Measurements from ENCODE around the gene AZIN2.
"Not testable (repeated sequence)": the region's sequence is repeated elsewhere in the genome, so short reads cannot be mapped to it uniquely, and the experiment has no call there.

AZIN2 gene

DNA sequence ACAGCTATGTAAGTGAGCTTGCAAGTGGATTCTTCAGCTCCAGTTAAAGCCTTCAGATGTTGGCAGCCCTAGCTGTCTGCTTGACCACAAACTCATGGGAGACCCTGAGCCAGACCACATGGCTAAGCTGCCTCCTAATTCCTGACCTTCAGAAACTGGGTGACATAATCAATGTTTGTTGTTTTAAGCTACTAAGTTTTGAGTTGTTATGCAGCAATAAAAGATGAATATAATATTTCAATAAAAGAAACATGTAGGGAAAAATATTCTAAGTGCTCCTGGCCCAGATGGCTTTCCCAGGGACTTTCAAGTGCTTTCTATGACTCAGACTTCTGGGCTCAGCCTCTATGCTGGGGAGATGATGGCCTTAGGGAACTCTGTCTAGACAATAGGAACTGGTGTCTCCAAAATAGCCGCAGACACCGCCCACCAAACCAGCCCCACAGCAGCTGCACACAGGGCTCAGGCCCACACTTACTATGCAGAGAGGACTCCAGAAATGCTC, 20.3 kb upstream of the AZIN2 start:
- DNase-seq, result peak; percentile 95

DNA sequence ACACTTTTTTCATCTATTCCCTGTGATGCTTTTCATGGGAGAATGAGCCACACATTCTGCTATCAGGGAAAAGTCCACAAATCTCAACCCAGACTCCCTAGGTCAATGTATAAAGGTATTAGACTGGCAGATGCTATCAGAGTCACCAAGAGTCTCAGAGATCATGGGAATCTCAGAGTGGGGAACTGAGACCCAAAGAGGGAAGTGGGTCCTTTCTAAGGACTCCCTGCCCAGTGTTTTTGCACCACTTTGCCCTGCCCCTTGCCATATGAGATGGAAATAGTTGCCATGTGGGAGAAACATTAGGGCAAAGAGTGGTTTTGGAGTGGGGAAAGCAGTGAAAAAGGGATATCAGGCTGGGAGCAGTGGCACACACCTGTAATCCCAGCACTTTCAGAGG, 19.1 kb upstream of the AZIN2 start:
- no peak for DNase-seq

DNA sequence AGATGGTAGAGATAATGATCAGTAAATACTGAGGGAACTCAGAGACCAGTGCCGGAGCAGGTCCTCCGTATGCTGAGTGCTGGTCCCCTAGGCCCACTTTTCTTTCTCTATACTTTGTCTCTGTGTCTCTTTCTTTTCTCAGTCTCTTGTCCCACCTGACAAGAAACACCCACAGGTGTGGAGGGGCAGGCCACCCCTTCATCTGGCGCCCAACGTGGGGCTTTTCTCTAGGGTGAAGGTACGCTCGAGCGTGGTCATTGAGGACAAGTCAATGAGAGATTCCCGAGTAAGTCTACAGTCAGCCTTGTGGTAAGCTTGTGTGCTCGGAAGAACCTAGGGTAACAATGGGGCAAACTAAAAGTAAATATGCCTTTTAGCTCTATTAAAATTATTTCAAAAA, 16.7 kb upstream of the AZIN2 start:
- not testable (repeated sequence) for DNase-seq

DNA sequence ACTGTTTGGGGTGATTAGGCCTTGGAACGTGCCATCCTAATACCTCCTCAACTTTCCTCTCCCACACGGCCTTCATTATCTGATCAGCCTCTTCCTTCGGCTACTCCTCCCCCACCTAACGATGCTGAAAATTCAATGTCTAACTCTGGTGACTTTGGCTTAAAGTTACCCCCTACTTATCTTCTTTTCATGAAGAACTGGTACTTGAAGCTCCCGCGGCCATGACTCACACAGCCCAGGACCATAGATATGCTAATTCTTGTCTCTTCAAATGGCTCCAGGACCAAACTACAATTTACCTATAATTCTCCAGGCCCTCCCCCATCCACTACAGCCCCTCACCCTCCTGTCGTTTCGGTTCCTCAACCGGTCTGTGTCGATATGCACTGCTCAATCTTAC, 15.7 kb upstream of the AZIN2 start:
- DNase-seq, result no peak

DNA sequence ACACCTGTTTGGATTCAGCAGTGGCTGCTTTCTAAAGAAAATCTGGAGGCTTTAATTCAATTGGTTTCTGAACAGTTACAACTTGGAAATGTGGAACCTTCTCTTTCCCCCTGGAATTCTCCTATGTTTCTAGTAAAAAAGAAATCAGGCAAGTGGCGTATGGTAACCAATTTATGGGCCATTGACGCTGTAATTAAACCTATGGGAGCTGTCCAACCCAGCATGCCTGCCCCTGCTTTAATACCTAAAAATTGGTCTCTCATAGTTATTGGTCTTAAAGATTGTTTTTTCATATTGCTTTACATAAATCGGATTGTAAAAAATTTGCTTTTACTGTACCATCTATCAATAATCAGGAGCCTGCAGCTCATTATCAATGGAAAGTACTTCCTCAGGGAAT, 14.5 kb upstream of the AZIN2 start:
- not testable (repeated sequence) for DNase-seq

DNA sequence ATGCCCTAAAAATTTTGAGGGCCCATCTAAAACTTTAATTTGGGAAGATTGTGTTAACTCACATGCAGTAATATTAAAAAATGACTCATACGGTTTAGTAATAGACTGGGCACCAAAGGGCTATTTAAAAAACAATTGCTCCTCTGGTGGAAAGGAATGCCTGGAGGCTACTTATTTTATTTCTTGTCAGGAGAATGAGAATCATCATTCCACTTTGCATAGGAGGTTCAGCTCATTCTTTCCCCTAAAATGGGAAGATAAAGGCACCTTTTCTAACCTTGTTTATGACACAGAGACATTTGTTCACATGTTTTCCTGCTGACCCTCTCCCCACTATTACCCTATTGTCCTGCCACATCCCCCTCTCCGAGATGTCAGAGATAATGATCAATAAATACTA, 12.8 kb upstream of the AZIN2 start:
- DNase-seq, result not testable (repeated sequence)

DNA sequence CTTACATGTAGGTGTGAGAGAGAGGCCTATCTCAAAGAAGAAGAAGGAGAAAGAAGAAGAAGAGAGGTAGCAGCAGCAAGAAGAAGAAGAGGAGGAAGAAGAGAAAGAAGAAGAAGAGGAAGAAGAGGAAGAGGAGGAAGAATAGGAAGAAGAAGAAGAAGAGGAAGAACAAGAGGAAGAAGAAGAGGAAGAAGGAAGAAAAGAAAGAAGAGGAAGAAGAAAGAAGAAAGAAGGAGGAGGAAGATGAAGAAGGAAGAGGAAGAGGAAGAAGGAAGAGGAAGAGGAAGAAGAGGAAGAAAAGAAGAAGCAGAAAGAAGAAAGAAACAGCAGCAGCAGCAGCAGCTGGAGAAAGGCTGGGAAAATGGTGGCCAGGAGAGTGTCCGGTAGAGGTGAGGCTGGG, 10.3 kb upstream of the AZIN2 start:
- no peak for DNase-seq

DNA sequence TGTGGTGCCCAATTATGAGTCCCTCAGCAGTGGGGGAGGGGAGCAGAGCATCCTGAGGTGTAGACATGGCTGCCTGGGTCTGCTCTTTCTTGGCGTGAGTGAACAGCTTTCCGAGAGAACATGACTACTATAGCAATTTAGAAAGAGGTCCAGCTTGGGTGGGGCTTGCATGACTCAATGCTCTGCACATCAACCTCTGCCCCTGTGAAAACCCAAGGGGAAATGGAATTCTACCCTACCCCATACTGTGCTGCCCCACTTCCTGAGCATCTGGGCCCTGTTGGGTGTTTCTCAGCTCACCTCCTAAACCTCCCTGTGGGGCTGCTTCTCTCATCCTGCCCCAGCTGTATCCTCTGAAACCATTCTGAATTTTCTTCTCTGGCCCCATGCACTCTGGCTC, 8.2 kb upstream of the AZIN2 start:
- DNase-seq, result peak; percentile 39

DNA sequence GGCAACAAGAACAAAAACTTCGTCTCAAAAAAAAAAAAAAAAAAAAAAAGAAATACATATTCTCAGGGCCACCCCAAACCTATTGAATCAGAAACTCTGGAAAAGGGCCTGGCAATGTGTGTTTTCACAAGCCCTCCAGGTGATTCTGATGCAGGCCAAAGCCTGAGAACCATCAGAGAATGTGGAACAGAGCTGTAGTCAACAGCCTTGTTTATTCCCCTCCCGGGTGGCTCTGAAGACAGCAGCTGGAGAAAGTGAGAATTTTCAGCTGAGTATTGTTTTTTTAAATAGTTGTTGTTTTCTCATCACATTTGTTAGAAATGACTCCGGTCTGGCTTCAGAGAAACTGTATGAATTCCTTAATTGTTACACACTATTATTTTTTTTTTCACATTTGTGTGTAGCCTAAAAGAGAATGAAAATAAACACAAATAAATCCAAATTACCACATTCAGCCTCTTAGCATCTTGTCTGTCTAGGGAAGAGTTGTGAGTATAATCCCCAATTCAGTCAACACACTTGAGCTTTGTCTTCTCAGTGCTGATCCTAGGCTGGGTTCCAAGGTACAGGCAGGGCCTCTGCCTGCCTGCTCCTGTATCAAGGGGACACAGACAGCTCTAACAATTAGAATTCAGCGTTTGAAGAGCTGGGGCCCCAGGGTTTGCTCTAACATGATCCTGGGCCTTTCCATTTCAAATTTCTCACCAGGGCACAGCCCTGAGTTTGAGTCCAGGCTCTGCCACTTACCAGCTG, 6.6 kb upstream of the AZIN2 start:
- DNase-seq, result no peak

DNA sequence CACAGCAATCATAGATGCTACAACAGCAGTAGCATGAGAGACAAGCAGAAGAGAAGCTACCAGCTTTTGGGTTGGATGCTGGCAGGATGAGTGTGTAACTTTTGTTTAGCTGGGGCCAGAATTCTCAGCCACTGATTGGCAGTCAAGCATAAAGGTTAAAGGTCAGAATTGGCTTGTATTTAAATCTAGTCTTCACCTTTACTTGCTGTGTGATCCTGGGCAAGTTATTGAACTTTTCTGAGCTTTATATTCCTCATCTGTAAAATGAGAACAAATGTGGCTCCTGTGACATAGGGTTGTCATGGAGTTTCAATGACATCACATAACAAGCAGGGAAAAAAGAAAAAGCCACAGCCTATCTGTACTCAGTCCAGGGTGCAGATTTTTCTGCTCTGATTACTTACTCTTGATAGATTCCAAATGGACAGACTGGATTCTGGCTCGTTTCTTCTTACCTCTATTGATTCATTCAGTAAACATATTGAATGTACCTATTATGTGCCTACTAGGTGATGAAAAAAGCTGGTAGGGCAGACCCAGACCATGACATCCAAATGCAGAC, 2.8 kb upstream of the AZIN2 start:
- no peak for DNase-seq

DNA sequence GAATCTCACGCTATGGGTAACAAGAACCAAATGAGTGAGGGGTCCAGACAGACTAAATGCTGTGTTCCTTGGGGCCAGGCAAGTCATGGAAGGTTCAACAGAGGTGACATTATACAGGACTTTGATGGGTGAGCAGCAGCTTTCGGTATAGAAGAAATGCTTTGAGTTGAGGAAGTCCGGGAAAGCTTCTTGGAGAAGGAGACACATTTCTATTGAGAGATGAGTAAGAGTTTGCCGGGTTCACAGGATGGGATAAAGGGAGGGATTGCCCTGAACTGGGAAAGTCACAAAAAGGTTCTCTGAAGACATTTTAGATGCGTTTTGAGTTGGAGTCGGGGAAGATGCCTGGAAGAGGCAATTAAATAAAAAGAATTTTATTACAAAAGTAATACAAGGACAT, 580 bp upstream of the AZIN2 start:
- no peak for DNase-seq

DNA sequence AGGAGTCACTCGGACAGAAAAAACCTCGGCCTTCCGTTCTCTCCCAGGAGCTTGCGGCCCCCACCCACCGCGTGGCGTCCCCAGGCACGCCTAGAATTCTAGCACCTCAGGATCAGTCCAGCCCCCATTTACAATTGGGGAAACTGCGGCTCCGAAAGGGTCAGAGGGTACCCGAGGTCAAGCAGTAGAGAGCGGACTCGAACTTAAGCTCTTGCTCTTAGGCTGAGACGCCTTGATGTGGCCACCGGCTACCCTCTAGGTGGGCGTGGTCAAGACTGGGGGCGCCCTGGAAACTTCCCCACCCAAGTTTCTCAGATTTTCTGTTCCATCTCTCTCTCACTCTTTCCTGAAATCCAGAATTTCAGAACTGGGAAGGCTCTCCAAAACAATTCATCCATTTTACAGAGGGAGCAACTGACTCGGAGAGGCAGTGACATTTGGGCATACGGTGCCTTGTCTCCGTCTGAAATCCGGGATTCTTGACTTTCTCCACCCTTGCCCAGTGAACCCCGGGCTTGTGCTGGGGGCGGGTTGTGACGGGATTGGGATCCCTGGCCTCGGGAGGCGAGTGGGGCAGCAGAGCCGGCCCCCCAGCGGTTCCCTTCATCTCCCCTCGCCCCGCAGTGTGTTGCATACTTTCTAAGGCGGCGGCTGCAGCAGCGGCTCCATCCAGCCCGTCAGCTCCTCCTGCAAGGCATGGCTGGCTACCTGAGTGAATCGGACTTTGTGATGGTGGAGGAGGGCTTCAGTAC, 777 bp downstream of the AZIN2 start:
- no peak for DNase-seq

DNA sequence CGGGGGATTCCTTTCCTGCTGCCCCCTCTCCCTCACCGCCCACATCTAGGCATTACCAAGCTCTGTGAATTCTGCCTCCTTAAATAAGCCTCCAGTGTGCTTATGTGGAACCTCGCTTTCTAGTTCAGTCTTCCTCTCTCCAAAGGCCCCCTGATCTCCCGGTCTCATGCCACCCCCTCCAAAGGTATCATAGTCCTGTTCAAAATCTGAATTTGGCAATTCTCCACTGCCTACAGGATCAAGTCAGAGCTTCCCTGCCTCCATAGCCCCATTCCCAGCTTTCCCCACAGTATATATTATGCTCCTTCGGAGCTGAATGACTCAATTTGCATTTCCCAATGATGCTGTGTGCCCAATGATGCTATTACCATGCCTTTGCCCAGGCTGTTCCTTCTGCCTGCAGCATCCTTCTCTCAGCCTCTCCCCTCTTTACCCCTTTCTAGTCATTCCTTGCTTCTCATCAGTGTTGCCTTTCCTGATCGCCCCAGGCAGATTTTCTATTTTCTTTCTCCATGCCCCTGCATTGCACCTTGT, 1.7 kb downstream of the AZIN2 start:
- no peak for DNase-seq

DNA sequence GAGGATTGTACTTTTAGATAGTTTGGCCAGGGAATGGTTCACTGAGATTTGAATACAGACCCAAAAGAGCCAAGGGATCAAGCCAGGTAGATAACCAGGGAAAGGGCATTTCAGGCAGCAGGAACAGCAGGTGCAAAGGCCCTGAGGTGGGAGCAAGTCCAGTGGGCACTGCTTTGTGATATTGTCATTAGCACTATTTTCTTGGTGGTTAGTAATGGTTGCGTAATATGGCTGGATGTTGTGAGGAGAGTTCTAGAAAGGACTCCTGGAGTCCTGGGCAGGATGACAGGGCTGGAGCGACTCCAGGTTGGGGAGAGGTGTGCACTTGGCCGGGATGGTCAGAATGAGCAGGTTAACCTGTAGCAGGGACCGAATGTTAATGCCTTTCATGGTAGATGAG, 4.4 kb downstream of the AZIN2 start:
- no peak for DNase-seq

DNA sequence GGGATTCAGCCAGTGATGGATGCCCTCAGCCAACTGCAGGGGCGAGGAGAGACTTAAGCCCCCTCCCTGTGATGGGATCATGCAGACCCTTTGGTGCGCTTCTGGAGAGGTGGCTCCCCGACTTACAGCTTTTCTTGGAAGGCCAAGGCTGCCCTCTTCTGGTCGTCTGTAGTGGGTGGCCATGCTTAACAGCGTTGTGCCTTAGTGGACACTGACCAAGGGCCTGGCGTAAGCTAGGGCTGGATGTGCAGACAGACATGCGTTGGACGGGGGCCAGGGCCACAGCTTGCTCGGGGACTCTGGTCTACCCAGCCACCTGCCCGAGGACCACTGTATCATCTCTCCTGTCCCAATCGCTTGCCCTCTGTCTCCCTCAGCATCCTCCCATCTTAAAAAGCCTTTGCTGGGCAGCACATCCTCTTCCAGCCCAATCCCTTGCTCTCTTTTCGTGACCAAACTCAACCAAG, 5.5 kb downstream of the AZIN2 start:
- peak; percentile 76 for DNase-seq

DNA sequence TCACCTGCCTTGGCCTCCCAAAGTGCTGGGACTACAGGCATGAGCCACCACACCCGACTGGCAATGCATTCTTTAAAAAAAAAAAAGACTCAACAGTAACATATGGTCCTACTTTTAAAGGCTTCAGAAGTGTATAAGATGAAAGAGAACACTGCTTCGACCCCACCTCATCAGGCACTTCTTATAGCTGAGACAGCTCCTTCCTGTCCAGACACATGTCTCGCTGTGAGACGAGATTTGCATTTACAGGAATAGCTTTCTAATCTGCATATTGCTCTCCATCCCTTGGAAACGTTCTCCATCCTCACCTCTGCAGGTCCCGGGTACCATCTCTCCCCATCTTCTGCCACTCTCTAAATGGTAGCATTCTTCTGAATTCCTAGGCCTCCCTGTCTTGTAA, 6.7 kb downstream of the AZIN2 start:
- DNase-seq, result no peak

DNA sequence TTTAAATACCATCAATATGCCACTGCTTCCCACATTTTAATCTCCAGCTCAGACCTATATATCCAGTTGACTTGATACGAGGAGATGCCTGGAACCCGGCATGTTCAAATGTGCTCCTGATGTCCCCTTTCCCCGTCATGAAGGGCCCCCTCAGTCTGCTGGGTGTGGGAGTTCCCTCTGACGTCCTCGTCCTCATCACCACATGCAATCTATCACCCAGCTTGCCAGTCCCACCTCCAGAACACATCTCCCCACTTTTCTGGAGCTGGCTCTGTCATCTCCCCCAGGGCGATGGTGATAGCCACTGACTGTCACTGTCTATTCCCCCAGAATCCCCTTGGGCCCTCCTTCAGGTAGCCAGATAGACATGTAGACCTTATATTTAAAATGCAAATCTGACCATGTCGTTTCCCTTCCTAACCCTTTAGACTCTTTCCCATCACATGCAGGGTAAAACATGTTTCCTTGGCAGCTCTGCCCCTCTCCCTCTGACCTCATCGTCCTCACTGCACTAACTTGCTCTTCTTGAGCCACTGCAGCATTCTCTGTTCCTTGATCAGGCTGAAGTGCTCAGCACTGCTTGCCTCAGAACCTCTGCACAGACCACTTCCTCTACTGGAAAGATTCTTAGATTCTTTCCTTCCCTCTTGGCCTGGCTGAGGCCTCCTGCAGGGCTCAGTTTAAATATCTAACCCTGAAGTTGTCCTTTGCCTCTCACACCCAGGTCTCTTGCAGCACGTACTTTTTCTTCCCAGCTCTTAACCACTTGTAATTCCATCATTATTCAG, 7.4 kb downstream of the AZIN2 start:
- no peak for DNase-seq

DNA sequence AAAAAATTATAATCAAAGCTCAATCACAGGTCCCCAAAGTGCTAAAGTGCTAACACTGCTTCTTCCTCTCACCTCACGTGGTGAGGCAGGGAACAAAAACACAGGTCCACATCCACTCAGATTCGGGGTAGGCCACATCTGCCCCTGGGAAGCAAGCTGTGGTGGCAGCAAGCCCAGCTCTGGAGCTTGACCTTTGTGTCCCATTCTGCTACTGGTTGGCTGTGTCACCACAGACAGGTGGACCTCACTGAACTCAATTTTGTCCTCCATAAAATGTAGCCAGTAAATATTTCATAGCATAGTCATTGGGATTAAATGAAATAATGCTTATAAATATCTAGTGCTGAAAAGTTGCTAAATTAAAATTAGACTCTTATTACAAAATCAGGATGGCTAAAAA, 8.5 kb downstream of the AZIN2 start:
- no peak for DNase-seq

DNA sequence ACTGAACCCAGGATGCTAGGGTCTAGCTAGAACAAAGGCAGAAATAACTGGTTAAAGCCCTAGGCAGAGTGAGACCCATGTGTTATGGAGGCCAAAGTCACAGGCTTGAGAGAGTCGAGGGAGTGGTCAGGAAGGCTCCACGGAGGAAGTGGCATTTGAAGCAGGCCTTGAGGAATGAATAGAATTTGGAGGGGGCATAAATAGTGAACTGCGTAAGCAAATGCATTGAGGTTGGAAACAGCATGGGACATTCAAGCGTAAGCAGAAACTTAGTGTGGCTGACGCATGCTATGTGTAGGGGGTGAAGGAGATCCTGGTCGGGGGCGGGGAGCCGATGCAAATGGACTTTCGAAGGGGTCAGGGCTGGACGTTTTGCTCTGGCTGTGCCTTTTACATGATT, 11.5 kb downstream of the AZIN2 start:
- no peak for DNase-seq

DNA sequence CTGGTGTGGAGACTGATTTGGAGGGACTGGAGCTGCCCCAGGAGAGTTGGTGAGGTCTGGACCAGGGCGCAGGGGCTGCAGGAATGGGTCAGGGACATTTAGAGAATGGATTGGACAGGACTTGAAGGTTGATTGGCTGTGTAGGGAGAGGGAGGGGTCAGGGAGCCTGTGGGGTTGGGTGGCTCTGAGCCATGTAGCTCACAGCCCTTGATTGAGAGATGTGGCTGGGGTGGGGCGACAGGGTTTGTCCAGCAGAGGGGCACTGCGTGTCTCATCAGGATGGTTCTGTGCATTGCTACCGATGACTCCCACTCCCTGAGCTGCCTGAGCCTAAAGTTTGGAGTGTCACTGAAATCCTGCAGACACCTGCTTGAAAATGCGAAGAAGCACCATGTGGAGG, 12.1 kb downstream of the AZIN2 start:
- no peak for DNase-seq

DNA sequence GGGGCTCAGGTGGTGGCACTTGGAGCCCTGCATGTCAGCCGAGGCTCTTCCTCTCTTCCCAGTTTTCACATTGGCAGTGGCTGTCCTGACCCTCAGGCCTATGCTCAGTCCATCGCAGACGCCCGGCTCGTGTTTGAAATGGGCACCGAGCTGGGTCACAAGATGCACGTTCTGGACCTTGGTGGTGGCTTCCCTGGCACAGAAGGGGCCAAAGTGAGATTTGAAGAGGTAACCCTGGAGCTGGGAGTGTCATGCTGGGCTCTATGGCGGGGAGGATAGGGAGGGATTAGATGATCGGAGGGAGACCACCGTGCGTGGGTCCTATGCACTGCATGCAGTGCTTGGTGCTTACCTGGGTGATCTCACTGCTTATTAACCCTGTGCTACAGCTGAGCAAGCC, 13.5 kb downstream of the AZIN2 start:
- DNase-seq, result no peak

DNA sequence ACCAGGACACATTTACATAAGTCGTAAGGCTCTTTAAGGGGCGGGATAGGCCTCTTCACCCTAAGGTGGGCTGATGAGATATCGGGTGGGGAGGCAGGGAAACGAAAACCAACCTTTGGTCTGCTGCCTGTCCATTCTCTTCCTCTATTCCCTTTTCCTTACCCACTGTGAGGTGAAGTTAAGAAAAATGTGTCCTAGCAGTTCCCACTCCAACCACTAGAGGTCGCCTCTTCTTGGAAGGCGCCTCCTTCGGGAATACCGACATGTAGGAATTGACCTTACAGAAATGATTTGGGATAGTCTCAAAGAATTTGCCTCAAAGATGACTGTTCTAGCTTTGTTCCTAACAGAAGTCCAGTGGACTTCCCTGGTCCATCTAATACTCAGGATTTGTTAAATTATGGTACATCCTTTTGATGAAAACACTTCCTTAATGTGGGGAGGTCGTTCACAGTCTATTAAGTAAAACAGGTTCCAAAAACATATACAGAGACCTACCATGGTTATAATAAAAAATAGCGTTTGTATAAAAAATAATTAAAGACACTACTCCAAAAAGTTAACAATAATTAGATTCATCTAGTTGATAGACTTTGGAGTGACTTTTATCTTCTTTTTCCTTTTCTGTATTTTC, 14.1 kb downstream of the AZIN2 start:
- peak; percentile 77 for DNase-seq

All from EL (cell line).